HG02840 (cell line): ENCODE results near the gene LRRC2.
"Not testable (repeated sequence)": the region's sequence is repeated elsewhere in the genome, so short reads cannot be mapped to it uniquely, and the experiment has no call there.

ENCODE experiments used
- ATAC-seq: cut with Tn5 transposase; IDR thresholded peaks from one replicate; pipeline ENCODE4 v1.9.1; 2021; ENCODE audit warnings: mild to moderate bottlenecking, moderate library complexity, moderate number of reproducible peaks; ENCODE audit not compliant: unreplicated experiment, low FRiP score

Gene LRRC2

DNA sequence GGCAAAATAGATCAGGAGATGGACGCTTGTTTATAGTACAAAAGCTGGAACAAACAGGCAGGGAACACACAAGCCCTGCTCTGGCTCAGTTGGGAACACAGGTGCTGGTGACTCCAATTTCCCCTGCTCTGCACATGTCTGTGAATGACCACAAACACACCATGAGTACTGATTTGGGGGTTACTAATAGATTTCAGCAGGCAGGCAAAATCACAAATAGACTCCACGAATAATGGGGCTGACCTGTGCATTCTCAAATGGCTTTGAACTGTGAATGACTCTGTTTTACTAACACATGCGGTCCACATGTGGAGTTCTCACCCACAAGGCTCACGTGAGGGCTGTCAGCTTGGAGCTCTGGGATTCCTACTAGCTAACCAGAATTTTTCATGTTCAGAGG lies 64.4 kb downstream of the LRRC2 start:
- no peak for ATAC-seq

DNA sequence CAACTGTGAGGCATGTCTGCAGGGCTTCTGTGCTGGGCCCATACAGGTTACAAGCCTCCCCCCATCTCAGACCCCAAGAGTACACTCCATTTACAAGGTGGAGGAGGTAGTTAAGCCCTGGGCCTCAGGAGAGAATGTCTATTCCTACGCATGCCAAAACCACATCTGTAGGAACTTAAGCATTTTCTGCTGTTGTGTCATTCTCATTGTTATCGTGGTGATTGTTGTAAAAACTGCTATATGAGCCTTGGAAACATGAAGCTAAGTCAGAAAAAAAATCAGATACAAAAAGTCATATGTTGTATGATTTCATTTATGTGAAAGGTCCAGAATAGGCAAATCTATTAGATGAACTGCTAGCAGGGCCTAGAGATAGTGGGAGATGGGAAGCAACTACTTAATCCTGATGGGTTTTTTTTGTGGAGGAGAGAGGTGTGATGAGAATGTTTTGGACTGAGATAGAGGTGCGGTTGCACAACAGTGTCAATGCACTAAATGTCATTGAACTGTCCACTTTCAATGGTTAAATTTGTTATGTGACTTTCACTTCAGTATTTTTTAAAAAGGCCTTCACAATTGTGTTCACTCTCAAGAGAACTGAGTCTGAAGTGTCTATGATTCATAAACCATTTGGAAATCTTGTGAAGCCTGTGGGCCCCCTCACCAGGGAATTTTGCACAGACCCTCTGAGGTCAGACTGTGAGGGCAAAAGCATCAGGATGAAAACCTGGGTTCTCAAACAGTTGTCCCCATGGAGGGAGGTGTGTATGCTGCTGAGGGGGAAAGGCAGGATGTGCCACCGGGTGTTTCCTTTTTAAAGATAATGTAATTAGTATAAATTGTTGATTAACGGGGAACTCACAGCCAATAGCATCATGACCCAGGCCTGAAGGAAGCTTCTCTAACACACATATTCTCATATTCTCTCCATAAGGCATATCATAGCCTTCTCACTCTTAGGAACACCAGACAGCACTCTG lies 65.2 kb downstream of the LRRC2 start:
- no peak for ATAC-seq

DNA sequence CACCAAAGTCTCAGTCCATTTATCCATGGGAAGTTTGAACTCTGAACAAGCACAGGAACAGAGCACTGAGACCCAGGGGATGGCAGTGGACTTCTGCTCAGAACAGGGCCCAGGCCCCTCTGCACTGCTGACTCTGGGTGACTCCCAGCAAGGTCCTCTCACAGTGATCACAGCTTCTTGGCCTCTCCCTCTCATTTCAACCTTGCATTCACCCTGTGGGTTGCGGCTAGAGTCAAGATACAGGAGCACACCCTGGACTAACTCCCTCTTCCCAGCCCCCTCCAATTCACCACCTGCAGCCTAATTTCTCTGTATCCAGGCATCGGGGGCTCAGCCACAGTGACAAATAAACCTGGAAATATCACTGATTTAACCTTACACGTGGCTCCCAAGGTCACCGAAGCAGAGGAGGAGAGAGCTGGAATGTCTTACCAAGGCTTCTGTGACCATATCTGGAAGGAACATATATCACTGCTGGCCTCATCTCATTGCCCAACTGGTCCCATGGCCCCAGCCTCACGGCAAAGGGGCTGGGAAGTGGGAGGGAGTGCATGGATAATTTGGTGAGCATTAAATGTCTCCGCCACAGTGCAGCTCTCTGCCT lies 67.1 kb downstream of the LRRC2 start:
- no peak for ATAC-seq

DNA sequence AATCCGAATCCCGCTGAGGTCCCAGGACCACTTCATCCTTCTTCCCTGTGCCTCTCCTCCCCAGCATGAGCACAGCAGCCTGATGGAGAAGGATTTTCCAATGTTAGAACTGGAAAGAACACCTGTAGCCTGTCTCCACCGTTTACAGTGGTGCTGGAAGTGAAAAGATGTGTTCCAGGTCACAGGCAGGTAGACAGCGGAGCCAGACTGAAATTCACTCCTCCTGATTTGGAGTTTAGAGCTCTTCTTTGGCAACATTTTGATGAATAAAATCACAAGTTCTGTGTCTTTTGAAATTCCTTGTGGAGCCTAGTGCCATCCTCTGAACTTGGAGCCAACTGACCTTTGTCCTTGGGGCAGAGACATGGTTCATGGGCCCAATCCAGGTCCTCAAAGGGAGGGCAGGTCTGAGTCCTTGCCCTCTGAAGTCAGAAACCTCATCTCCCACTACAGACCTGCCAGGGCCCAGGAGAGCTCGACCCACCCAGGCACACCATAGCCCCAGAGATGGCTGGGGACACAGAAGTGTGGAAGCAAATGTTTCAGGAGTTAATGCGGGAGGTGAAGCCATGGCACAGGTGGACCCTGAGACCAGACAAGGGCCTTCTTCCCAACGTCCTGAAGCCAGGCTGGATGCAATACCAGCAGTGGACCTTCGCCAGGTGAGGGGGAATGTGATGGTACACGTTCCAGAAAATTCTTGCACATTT lies 68.4 kb downstream of the LRRC2 start, which contains the start of gene RTP3:
TSS of gene RTP3 (plus strand) at position 421 of the 710 bp plus-strand sequence. CDS start at position 508, 87 bp downstream.
- ATAC-seq = no peak

DNA sequence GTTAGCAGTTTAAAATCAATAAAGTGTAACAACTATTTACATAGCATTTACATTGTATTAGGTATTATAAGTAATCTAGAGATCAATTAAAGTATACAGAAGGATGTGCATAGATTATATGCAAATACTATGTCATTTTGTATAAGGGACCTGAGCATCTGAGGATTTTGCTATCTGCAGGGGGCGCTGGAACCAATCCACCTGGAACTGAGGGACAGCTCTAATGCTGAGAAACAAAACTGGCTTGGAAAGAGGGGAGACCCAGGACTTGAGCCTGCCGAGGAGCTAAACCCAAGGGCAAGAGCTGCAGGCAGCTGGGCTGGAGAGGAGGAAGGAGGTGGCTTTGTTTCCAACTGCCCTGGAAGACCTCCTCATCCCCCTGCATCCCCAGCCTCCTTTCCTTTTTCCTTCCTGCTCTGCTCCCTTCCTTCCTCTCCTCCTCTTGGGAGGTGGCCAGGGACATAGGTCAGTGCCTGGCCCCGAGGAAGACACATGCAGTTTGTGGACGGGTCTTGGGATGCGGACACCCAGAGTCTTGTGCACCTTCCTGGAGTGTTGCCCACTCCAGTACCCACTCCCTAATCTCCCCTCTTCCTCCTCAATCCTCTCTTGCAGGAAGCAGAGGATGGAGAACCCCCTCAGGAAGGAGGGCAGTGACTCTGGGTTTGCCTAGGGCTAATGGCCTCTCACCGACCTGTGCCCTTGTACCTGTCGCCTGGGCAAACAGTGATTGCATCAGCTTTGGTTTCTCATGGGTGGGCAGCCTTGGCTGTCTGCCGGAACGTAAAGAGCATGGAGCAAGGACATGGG lies 69.2 kb downstream of the LRRC2 start:
- no peak for ATAC-seq

DNA sequence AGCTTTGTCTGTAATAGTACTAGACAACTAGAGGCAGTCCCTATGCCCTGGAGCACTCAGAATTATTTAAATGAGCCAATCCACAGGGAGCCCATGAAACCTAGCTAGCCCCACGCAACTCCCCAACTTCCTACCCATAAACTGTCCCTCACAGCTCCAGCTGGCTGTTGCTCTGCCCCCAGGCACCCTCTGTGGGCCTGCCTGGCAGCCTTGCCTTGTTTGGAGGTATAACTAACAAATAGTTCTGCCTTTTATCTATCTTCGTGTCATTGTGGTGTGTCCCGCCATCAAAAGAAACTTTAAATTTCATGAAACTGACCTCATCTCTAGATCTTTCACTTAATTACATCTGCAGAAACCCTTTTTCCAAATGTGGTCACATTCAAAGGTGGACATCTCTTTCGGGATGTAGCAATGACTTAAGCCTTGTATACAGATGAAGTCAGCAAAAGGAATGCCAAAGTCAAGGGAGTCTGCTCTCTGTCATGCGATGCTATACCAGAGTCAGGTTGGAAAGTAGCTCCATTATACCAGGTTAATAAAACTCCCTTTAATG lies 70.1 kb downstream of the LRRC2 start:
- no peak for ATAC-seq

DNA sequence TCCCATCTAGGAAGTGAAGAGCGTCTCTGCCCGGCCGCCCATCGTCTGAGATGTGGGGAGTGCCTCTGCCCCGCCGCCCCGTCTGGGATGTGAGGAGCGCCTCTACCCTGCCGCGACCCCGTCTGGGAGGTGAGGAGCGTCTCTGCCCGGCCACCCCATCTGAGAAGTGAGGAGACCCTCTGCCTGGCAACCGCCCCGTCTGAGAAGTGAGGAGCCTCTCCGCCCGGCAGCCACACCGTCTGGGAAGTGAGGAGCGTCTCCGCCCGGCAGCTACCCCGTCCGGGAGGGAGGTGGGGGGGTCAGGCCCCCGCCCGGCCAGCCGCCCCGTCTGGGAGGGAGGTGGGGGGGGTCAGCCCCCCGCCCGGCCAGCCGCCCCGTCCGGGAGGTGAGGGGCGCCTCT lies 71.6 kb downstream of the LRRC2 start:
- not testable (repeated sequence) for ATAC-seq

DNA sequence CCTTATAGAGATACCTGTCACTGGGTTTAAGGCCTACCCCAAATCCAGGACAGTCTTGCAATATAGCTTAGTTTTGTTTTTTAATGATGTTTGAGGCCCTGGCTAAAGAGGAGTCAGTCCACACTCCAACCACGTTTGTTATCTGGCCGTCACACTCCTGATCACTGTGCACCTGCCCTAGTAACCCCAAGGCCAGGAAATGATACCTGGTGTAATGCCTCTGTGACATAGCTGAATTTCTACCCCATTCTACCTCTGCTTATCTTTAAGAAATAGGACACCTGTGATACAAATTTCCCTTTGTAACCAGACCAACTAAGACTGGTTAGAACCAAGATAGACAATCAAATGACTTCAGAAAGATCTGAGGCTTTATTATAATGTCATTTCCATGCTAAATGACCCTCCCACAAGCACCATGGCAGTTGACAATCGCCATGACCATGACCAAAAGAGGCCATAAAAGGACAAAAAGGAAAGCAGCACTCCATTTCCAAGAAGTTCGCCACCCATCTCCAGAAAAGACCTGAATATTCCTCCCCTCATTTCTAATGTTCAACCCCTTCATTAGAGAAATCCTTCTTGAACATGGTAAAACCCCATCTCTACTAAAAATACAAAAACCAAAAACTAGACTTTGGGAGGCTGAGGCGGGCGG lies 73.1 kb downstream of the LRRC2 start:
- ATAC-seq = no peak

DNA sequence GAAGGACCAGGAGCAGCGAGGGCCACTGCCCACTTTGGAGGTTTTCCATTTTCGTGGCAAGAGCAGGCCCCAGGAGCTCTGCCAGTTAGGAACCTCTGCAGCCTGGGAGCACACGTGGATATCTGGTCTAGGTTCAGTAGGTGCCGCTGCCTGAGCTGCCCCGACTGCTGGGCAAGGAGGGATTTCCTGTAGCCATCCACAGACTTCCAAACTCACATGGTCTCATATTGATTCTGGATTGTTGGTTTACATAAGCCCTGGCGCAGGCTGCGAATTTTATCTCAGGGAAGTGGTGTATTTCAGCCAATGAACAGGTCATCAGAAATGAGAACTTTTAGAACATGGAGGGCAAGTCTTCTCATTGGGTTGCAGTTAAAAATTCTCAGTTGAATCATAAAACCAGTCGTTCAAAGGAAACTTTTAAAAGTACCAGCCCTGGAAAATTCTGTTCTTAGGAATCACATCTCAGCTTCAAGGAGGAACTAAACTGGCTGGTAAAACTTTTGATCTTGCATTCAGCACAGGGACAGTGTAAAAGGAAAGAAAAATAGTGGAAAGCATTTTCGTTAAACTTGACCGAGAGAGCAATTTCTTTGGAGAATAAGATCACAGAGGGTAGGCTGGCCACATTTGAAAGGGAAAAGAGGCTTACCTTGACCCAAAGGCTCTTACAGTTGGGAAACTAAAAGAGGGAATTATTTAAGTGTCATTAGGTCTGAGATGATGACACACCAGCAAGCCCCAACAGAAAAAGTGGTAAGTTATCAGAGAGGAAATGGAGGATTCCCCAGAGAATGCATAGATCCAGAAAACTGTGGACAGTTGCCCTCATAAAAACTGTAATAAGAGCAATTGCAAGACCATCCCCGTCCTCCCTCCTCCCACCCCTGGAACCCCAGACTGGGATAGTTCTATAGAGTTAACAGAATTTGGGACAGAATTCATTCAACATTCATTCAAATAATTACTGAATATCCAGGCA lies 74.7 kb downstream of the LRRC2 start:
- no peak for ATAC-seq

DNA sequence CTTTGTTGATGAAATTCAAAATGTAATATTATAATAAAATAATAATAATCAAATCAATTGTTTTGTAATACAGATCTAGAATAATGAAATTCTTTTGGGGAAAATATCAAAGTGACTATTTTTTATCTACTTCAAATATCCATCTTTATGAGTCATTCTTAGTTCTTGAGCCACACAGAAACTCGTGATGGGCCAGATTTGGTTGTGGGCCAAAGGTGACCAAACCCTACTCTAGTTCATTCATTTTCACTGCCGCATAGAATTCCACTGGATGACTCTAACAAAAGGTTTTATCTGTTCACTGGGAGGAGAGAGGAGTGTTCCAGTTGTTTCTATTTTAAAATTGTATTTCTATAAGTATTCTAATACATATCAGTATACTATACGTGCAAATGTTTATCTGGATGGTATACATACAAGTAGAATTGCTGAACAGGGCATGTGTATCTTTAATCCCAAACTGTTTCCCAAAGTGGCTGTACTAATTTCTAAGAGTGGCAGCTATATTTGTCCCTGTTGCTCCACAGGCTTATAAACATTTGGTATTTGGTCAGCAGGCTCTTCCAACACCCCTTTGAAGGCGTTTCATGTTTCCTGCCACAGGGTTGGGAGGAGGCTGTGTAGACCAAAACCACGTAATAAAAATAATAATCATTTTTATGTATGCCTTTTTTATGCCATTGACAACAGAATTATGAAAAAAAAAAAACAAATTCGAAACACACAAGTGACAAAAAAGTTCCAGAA lies 75.6 kb downstream of the LRRC2 start:
- no peak for ATAC-seq

DNA sequence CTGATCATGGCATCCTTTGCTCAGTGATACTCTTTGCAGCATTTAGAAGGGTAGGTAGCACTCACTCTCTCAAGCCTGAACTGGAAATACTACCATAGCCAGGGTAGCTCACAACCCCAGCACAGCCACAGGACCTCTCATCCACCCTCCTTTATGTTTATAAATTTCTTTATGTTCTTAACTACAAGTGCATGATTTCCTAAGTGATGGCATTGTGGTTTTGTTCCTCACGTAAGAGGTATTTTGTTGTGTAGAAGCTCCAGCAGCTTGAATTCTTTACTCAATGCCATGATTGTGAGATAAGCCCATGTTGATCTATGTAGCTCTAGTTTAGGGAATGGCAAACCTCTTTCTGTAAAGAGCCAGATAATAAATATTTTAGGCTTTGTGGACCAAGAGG lies 76.2 kb downstream of the LRRC2 start:
- no peak for ATAC-seq

DNA sequence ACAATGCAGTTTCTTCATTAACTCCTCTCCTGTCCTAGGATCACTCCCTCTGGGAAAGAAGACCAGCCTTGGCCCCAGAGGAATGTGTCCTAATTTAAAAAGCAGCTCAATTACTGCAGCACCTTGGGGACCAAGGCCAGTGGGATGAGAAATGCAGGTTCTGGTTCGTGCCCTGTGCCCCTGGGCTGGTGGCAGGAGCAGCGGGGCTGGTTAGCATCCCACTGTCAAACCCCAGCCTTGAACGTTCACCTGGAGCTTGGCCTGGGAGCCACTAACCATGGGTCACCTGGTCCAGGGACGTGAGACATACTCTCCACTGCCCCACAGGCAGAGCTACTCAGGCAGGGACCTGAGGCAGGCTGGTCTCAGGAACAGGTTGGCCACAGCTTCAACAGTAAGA lies 76.7 kb downstream of the LRRC2 start:
- ATAC-seq = no peak

DNA sequence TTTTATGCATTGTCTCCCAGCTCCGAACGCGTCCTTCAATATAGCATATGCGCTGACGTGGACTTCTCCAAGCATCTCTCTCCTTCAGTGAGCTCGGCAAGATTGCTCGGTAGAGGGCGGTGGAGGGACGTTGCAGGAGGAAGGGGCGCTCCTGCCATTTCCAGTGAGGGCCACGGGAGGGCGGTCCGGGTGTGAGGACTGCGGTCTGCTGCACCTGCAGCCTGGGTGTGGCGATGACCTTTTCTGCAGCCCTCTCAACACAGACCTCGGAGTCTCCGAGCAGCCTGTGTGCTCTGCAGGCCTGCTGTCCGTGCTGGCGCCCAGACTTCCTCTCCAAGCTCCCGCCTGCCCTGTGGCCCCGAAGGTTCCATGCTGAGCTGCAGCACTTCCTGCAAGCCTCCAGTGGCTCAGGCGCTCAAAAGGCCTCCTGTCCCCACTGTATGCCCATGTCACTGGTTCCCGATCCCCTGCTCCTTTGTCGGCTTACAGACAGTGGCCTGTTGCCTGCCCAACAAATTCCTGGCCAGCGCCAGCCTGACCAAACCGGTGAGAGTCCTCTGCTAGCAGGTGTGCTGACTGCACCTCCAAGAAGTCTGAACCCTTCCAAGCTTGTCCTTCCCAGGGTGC lies 77.3 kb downstream of the LRRC2 start:
- peak; percentile 73 for ATAC-seq

DNA sequence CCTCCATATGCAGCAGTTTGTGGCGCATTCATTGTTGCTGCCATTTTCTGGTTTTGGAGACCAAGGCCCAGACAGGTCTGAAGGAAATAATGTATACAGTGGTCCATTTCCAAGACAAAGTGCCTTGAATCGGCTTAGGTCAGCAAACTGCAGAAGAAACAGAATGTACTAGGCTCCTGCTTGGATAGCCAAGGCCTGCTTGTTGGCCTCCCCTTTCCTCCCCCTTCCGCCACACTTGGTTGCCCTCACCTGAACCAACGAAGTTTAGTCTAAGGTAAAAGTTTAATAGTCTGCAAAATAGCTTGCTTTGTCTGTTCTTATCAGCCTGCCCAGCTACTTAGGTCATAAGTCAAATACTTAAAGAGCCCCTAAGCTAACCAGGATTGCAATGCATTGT lies 80.3 kb downstream of the LRRC2 start:
- no peak for ATAC-seq

DNA sequence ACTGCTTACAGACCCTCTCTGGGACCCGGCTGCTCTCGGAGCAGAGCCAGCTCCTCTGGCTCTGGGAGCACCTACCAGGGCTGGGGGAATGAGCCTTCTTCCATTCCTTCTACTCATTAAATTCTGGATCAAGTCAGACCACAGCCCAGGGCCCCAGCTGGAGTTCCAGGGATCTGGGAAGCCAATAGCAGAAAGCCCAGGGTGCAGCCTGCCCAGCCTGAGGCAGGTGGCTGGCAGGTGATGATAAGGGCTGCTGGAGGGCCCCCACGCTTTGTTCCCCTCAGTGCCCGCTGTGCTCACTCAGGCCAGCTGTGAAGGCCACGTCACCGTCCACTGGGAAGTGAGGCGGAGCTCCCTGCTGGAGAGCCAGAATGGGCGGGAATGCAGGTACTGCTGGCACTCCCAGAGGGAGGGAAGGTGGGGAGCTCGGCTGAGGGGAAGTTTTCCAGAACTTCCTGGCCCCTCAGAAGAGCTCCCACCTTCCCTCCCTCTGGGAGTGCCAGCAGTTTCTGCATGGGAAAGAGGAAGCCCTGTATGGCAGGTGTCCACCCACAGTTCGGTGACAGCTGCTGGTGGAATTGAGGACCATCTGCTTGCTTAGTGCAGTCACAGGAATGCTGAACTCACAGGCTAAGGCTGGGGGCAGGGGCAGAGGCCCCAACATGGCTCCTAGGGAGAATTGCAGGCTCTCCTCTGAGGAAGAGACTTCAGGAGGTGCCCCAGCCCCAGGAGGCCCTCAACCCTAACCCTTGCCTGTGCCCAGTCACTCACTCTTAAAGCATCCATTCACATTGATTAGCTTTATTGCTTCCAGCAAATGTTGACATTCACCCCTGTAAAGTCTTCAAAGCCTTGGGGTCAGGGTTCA lies 81.0 kb downstream of the LRRC2 start:
- ATAC-seq = no peak

DNA sequence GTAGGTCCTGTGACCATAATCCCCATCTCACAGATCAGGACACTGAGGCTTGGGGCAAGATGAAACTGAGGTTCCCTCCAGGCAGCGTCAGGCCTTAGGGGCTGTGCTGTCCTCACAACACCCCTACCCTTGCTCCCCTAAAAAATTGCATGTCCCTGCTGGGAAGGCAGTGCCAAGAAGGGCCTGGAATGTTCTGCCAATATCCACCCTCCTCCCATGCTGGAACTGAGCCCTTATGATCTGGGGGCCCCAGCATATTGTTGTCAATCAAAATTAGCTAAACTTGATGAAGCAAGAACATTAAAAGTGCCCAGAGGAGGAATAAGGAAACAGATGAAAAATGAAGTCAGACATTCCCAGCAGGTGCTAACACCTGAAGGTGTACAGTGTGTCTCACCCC lies 81.7 kb downstream of the LRRC2 start:
- ATAC-seq = no peak
